ENCODE measurements around the gene NUDT21. TPM values are rescaled to one million over a fixed set of nuclear protein-coding genes. Genes with fewer than 3 reads are reported as not detected.
A peak's percentile ranks its signal among the peaks of the same experiment; 100 is the strongest.

Gene NUDT21
- total RNA-seq, 1 donor: 58.6 TPM

- Histone ChIP-seq H2AFZ (ENCODE audit: low read length) (no peak overlapping the region), H3K36me3 (ENCODE audit: insufficient read depth, low read length) (no peaks in the 10 kb centered on the region), H3K9me3 (ENCODE audit: low read depth, low read length) (no peaks in the 10 kb centered on the region), H3K4me2 (ENCODE audit: insufficient read depth, low read length) (no peak overlapping the region), H4K20me1 (ENCODE audit: insufficient read depth, low read length) (peaks cover 44% of the 10 kb centered on the region), H3K79me2 (ENCODE audit: insufficient read depth, low read length) (peaks cover 67% of the 10 kb centered on the region), H3K4me3 (ENCODE audit: insufficient read depth, low read length) (no peak overlapping the region), H3K4me1 (ENCODE audit: insufficient read depth, low read length) (peaks cover 24% of the 10 kb centered on the region), H3K27ac (ENCODE audit: low read depth, low read length) (no peak overlapping the region), H3K27me3 (ENCODE audit: insufficient read depth, low read length) (no peaks in the 10 kb centered on the region)
- TF ChIP-seq, protein P1, sequence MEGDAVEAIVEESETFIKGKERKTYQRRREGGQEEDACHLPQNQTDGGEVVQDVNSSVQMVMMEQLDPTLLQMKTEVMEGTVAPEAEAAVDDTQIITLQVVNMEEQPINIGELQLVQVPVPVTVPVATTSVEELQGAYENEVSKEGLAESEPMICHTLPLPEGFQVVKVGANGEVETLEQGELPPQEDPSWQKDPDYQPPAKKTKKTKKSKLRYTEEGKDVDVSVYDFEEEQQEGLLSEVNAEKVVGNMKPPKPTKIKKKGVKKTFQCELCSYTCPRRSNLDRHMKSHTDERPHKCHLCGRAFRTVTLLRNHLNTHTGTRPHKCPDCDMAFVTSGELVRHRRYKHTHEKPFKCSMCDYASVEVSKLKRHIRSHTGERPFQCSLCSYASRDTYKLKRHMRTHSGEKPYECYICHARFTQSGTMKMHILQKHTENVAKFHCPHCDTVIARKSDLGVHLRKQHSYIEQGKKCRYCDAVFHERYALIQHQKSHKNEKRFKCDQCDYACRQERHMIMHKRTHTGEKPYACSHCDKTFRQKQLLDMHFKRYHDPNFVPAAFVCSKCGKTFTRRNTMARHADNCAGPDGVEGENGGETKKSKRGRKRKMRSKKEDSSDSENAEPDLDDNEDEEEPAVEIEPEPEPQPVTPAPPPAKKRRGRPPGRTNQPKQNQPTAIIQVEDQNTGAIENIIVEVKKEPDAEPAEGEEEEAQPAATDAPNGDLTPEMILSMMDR (IDR thresholded peaks at IDR 0.05; ENCODE audit: extremely low read depth, low read depth, low read length): no peak
- DNase-seq (ENCODE audit: insufficient read length, low spot score, missing footprints): no peak
Observed at GRCh38 chr16:56422896-56423441, 28.2 kb downstream of the NUDT21 start.

GRCh38 chr16:56421976-56422669 lies 29.0 kb downstream of the NUDT21 start:
- DNase-seq (ENCODE audit: insufficient read length, low spot score, missing footprints): no peak
- no peaks in the 10 kb centered on the region for H3K36me3 ChIP-seq (ENCODE audit: insufficient read depth, low read length)

DNA sequence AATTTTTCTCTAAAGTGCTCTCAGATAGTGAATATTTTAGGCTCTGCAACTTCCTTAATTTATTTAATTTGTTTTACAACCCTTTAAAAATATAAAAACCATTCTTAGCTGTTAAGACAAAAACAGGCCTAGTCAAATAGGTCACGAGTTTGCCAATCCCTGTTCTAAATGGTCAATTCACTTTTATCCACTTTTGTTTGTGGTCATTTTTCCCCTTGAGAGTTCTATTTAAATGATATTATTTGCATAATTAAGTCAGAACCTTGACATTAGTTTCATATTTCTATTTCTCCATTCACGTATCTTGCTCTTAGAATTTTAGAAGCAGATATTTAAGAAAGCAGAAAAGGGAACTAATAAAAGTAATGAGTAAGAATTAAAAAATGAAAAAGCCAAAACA lies 29.8 kb downstream of the NUDT21 start:
- Histone ChIP-seq H3K36me3 (ENCODE audit: insufficient read depth, low read length) (no peaks in the 10 kb centered on the region), H3K4me1 (ENCODE audit: insufficient read depth, low read length) (peaks cover 24% of the 10 kb centered on the region), H3K9me3 (ENCODE audit: low read depth, low read length) (no peaks in the 10 kb centered on the region), H3K4me2 (ENCODE audit: insufficient read depth, low read length) (no peak overlapping the region), H3K27ac (ENCODE audit: low read depth, low read length) (no peak overlapping the region), H3K27me3 (ENCODE audit: insufficient read depth, low read length) (no peaks in the 10 kb centered on the region), H4K20me1 (ENCODE audit: insufficient read depth, low read length) (peaks cover 52% of the 10 kb centered on the region), H3K79me2 (ENCODE audit: insufficient read depth, low read length) (peaks cover 83% of the 10 kb centered on the region), H3K4me3 (ENCODE audit: insufficient read depth, low read length) (no peak overlapping the region), H2AFZ (ENCODE audit: low read length) (no peak overlapping the region)
- TF ChIP-seq, protein P1 (IDR thresholded peaks at IDR 0.05; ENCODE audit: extremely low read depth, low read depth, low read length): no peak
- no peak for DNase-seq (ENCODE audit: insufficient read length, low spot score, missing footprints)

More at GRCh38 chr16:56421976-56422669, 29.0 kb downstream of the NUDT21 start:
- Histone ChIP-seq H3K79me2 (ENCODE audit: insufficient read depth, low read length) (peaks cover 76% of the 10 kb centered on the region), H3K4me1 (ENCODE audit: insufficient read depth, low read length) (peaks cover 24% of the 10 kb centered on the region), H3K4me3 (ENCODE audit: insufficient read depth, low read length) (no peak overlapping the region), H4K20me1 (ENCODE audit: insufficient read depth, low read length) (peaks cover 50% of the 10 kb centered on the region), H3K27me3 (ENCODE audit: insufficient read depth, low read length) (no peaks in the 10 kb centered on the region), H3K4me2 (ENCODE audit: insufficient read depth, low read length) (no peak overlapping the region), H2AFZ (ENCODE audit: low read length) (no peak overlapping the region), H3K9me3 (ENCODE audit: low read depth, low read length) (no peaks in the 10 kb centered on the region), H3K27ac (ENCODE audit: low read depth, low read length) (no peak overlapping the region)
- TF ChIP-seq, protein P1 (IDR thresholded peaks at IDR 0.05; ENCODE audit: extremely low read depth, low read depth, low read length): no peak

- Histone ChIP-seq H4K20me1 (ENCODE audit: insufficient read depth, low read length) (peaks cover 53% of the 10 kb centered on the region), H2AFZ (ENCODE audit: low read length) (no peak overlapping the region), H3K4me3 (ENCODE audit: insufficient read depth, low read length) (no peak overlapping the region), H3K36me3 (ENCODE audit: insufficient read depth, low read length) (no peaks in the 10 kb centered on the region), H3K27me3 (ENCODE audit: insufficient read depth, low read length) (no peaks in the 10 kb centered on the region), H3K79me2 (ENCODE audit: insufficient read depth, low read length) (peaks cover 89% of the 10 kb centered on the region), H3K9me3 (ENCODE audit: low read depth, low read length) (no peaks in the 10 kb centered on the region), H3K27ac (ENCODE audit: low read depth, low read length) (peak overlapping the region; percentile 3), H3K4me2 (ENCODE audit: insufficient read depth, low read length) (no peak overlapping the region), H3K4me1 (ENCODE audit: insufficient read depth, low read length) (peaks cover 24% of the 10 kb centered on the region)
- DNase-seq (ENCODE audit: insufficient read length, low spot score, missing footprints): no peak
- TF ChIP-seq, protein P1 (IDR thresholded peaks at IDR 0.05; ENCODE audit: extremely low read depth, low read depth, low read length): no peak
Observed at GRCh38 chr16:56420613-56421012, 30.5 kb downstream of the NUDT21 start.
